A549 treated with dexamethasone at 1 μM for 4 hours (cell line): Measurements from ENCODE around the gene EGLN1. TPM values are rescaled to one million over a fixed set of nuclear protein-coding genes. Genes with fewer than 3 reads are reported as not detected.

Source experiments
- total RNA-seq: library from RNA; stranded (reverse); fragments of 200-300 nt; extraction: Qiagen RNA extraction; gene quantifications from 5 replicates; pipeline ENCODE4 v1.2.3, GENCODE V29; 2022

Gene EGLN1
- total RNA-seq: 65.4 to 81.6 TPM (median 68.9 TPM) in 5 replicates

DNA sequence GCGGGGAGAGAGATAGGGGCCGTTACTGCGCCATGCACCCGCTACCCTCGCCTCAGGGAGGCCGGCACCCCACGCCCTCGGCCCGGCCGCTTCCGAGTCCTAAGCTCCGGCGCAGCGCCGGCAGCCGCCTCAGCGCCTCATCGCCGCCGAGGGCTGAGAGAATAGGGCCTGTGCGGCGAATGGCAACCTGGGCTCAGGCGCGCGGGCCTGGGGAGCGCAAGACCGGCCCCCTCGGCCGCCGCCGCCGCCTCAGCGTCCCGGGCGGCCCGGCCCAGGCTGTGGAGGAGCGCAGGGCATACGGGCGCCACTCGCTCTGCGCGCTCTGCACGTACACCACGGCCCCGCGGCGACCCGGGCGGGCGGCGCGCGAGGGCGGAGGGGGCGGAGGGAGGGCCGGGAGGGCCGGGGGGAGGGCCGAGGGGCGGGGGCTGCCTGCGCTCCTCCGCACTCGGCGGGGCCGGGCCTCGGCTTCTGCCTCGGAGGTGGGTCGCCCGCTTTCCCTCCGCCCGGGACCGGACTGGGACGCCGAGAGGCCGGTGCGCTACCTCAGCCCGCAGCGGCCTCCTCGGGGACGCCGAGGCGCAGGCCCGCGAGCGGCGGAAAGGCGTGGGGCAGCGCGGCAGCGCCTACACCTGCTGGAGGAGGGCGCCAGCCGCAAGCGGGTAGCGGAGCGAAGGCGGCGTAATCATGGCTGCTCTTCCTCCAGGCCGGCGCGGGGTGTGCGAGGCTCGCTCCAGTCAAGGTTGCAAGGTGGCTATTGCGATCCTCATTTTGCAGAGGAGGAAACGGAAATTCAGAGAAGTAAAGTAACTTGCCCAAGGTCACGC, at the start of gene EGLN1:
EGLN1 (minus strand) TSS at position 317 of the 827 bp plus-strand sequence. CDS start 399 bp downstream, outside the sequence.

DNA sequence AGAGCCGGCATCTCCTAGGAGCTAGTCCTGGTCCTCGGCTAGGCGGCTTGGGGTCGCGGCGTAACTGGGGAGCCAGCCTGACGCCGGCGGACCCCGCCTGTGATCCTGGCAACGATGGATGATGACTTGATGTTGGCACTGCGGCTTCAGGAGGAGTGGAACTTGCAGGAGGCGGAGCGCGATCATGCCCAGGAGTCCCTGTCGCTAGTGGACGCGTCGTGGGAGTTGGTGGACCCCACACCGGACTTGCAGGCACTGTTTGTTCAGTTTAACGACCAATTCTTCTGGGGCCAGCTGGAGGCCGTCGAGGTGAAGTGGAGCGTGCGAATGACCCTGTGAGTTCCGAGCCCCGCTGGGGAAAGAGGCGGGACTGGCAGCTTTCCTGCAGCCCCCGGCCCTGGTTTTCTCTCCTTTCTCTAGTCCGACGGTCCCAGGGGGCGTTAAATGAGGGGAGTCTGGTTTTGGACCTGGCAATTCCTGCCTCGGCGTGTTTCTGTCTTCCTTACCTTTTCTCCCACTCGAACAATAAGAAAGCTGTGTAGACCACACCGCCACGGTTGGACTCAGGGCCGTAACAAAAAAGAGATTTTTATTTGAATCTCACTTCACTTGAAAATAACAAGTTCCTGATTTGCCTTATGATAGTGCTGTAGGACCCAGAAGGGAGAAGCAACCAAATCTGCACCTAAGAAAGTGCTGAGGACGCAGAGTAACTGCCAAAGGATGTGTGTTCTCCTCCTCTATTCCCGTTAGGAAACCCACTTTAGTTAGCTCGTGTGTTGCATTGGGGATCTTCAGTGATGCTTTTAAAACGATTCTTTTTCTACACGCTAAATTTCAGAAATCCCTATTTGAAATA, 83.6 kb downstream of the EGLN1 start, which contains the start of gene SPRTN:
SPRTN (plus strand) TSS at position 24 of the 859 bp plus-strand sequence; CDS start at position 115, 91 bp downstream.

DNA sequence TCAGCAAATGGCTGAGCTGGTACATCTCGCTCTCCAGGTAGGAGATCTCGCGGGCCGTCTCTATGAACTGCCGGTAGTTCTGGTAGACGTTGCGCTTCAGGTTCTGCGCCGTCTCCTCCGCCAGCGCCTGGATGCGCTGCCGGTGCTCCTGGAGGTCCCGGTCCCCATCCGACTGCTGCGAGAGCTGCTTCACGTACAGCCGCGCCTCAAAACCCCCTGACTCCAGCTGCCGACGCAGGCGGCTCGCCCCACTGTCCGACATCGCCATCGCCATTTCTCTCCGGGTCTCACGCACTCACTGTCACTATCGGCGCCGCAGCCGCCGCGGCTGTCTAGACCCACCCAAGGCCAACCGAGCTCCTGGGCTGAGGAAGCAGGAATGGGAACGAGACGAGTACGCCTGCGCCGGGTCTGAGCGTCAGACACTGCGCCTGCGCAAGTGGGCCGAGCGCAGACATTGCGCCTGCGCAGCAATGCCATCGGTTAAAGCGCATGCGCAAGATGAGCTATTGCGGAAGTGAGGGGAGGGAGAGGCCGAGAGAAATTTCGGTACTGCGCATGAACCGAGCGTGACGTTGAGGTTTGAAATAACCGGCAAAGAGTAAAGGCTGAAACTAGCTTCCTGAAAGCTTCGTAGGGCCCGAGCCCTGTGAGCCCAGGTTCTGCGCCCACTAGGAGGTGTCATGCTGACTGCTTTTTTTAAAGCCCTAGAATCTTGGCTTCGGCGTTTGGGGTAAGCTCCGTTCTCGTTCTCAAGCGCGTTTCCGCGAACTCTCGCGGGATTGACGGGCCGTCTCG, 84.4 kb downstream of the EGLN1 start, which contains the start of gene EXOC8:
EXOC8 (minus strand) TSS at position 381 of the 798 bp plus-strand sequence; CDS start at position 274, 107 bp downstream.

Other genes starting within 250 kb of the EGLN1 start
- gene GNPAT, start 181.1 kb downstream of the EGLN1 start, total RNA-seq: 34.8 to 41.0 TPM (median 39.7 TPM) in 5 replicates
- gene EXOC8, start 84.4 kb downstream of the EGLN1 start, total RNA-seq: 9.2 to 11.8 TPM (median 9.8 TPM) in 5 replicates
- gene SPRTN, start 84.0 kb downstream of the EGLN1 start, total RNA-seq: 13.0 to 15.6 TPM (median 14.4 TPM) in 5 replicates
- gene TSNAX, start 106.4 kb upstream of the EGLN1 start, total RNA-seq: 32.4 to 46.1 TPM (median 41.7 TPM) in 5 replicates
- 0.14 to 0.34 TPM (median 0.22 TPM) in 5 replicates for gene DISC1, start 204.5 kb upstream of the EGLN1 start, total RNA-seq